ENCODE measurements around the gene ACSM3.
"Not testable (repeated sequence)": the region's sequence is repeated elsewhere in the genome, so short reads cannot be mapped to it uniquely, and the experiment has no call there.

The ACSM3 gene

DNA sequence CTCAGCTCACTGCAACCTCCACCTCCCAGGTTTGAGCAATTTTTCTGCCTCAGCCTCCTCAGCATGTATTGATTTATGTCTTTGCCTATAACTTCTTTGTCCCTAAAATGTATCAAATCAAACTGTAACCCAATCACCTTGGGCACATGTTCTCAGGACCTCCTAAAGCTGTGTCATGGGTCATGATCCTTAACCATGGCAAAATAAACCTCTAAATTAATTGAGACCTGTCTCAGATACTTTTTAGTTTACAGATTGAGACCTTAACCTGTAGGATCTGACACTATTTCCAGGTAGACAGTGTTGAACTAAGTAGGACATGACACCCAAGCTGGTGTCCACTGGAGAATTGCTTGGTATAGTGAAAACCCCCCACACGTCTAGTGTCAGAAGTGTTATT, 2.6 kb upstream of the ACSM3 start:
- no peak for DNase-seq

GRCh38 chr16:20762404-20763123, 1.2 kb upstream of the ACSM3 start:
- no peak for DNase-seq

DNA sequence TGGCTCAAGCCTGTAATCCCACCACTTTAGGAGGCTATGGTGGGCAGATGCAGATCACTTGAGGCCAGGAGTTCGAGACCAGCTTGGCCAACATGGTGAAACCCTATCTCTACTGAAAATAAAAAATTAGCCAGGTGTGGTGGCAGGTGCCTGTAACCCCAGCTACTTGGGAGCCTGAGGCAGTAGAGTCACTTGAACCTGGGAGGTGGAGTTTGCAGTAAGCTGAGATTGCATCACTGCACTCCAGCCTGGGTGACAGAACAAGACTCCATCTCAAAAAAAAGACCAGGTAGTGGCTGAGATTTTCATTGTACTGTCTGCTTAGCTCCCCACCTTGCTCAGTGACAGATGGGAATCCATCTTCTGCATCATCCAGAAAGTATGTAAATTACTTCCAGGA, 634 bp downstream of the ACSM3 start:
- DNase-seq, result not testable (repeated sequence)

DNA sequence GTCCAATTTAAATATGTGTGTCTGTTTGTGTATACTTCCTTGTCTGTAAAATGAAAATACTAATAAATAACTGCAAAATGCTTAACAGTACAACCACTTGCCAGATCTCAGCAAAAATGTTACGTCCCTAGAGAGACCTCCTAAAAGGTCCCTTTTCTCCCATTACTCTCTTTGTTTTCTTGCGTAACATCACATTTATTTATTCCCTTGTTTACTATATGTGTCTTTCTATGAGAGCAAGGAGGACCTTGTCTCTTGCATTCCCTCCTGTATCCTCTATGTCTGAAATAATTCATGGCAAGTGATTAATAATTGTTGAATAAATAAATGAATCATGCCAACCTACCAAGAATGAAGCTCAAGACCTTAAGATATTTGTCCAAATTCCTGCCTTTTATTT, 1.9 kb downstream of the ACSM3 start:
- DNase-seq, result no peak

- no peak for DNase-seq
Observed at GRCh38 chr16:20766294-20766693, 2.5 kb downstream of the ACSM3 start.

DNA sequence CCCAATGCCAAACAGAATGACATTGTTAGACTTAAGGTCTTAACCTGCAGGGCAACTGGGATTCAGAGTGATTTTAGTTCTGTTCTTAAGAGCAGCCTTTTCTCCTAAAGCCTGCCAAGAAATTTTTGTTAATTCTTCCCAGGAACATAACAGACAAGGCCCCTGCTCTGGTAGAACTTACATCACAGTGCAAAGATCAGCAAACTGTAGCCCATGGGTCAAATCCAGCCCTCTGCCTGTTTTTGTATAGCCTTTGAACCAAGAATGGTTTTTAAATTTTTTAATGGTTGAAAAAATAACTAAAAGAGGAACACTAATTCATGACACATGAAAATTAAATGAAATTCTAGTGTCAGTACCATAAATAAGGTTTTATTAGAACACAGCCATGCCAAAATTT, 3.8 kb downstream of the ACSM3 start:
- DNase-seq, result no peak

DNA sequence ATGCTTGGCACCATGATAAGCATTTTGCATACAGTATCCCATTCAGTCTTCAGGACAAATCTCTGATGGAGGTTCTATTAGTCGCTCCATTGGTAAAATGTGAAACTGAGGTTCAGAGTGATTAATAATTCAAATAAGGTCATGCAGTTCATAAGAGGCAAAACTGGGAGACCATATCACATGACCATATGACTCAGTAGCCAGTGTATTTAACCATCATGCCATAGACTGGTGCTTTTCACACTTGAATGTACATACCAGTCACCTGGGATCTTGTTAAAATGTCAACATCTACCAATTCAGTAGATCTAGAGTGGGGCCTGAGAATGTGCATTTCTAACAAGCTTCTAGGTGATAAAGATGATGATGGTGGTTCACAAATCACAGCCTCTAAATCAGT, 4.3 kb downstream of the ACSM3 start:
- no peak for DNase-seq

GRCh38 chr16:20768818-20769217, 5.0 kb downstream of the ACSM3 start:
- no peak for DNase-seq

DNA sequence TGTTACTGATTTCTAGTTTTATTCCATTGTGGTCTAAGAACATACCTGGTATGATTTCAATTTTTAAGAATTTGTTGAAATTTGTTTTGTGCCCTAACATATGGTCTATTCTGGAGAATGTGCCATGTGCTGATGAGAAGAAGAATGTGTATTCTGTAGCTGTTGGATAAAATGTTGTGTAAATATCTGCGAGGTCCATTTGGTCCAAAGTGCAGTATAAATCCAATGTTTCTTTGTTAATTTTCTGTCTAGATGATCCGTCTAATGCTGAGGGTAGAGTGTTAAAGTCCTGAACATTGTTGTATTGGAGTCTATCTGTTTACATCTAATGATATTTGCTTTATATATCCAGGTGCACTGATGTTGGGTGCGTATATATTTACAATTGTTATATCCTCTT, 9.9 kb downstream of the ACSM3 start:
- DNase-seq, result no peak

GRCh38 chr16:20774703-20775362, 11.0 kb downstream of the ACSM3 start:
- peak; percentile 33 for DNase-seq

DNA sequence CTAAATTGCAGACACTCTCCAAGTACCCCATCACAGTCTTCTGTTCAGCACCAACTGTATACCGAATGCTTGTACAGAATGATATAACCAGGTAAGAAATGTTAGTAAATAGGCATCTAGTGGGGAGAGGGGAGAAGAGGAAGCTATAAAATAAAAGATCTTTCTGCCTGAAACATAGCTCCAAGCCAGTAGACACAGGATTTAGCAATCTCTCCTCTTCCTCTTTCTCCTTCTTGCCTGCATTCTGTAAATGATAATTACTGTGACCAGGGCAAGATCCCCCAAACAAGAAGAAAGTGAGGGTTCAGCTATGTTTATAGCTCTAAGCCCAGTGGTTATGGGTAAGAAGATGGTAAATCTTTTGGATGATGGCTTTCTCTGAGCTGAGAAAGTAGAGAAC, 17.9 kb downstream of the ACSM3 start:
- DNase-seq, result no peak

GRCh38 chr16:20782470-20782869, 18.7 kb downstream of the ACSM3 start:
- no peak for DNase-seq

- DNase-seq, result no peak
Observed at GRCh38 chr16:20784204-20784603, 20.4 kb downstream of the ACSM3 start.

- no peak for DNase-seq
Observed at GRCh38 chr16:20789130-20789529, 25.3 kb downstream of the ACSM3 start.

- DNase-seq, result no peak
Observed at GRCh38 chr16:20791923-20792612, 28.3 kb downstream of the ACSM3 start.

- DNase-seq, result no peak
Observed at GRCh38 chr16:20798364-20798763, 34.5 kb downstream of the ACSM3 start.

GRCh38 chr16:20799599-20799998, 35.8 kb downstream of the ACSM3 start:
- DNase-seq, result peak; percentile 14

GRCh38 chr16:20801278-20801677, 37.5 kb downstream of the ACSM3 start:
- DNase-seq, result no peak

- DNase-seq, result no peak
Observed at GRCh38 chr16:20803192-20803560, 39.4 kb downstream of the ACSM3 start.

DNA sequence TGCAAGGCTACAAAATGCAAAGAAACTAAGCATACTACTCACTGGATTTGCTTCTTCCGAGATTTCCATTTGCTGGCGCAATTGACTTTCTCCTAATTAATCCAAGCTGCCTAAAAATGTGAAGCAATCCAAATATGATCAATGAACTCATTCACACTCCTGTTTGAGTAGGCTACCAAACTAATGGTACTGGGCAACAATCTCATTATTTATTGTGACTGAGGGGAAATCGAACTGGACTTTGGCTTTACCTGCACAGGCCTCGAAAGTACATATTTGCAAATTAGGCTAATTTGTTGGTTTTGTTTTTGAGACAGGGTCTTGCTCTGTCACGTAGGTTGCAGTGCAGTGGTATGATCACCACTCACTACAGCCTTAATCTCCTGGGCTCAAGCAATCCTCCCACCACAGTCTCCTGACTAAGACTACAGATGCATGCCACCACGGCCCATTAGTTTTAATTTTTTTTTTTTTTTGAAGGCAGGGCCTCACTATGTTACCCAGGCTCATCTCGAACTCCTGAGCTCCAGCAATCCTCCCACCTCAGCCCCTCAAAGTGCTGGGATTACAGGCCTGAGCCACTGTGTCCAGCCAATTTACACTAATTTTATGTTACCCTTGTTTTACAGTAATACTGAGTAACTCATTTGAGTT, 39.9 kb downstream of the ACSM3 start:
- no peak for DNase-seq

DNA sequence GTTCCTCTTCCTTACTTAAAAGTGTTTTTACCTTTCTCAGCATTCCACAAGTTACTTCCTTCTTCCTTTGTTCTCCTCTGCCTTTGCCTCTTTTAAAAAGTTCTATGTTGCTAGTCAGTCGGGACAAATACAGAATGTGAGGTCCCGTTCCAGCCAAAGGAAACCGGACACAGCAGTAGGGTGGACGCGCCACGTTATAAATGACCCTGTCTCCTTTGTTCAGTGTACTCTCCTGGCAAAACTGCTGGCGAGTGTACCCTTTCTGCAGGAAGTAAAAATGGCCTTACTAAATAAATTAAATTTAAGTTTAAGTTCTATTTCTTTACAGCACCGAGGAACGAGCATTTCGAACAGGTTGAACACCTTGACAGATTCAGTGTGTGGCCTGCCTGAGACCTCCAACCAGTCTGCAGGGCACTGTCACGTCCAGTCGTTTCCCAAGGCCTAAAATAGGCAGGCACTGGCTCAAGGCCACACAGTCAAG, 41.9 kb downstream of the ACSM3 start:
- not testable (repeated sequence) for DNase-seq

- peak; percentile 94 for DNase-seq
Observed at GRCh38 chr16:20806168-20807050, 42.6 kb downstream of the ACSM3 start, which contains the start of the genes ERI2 and REXO5. TSS of gene ERI2 (minus strand) at chr16:20806472. CDS start at chr16:20806430, 42 bp downstream. TSS of gene REXO5 (plus strand) at chr16:20806527. CDS start at chr16:20806954, 427 bp downstream.
